ENCODE measurements around the gene ZNF223. TPM values are rescaled to one million over a fixed set of nuclear protein-coding genes. Genes with fewer than 3 reads are reported as not detected.

The ZNF223 gene
- total and polyA plus RNA-seq, 9 of the 15 experiments (the other 6 are each of a cell fraction or from before 2014, with no cell fraction given): 0.21 to 1.8 (median 0.71) TPM

DNA sequence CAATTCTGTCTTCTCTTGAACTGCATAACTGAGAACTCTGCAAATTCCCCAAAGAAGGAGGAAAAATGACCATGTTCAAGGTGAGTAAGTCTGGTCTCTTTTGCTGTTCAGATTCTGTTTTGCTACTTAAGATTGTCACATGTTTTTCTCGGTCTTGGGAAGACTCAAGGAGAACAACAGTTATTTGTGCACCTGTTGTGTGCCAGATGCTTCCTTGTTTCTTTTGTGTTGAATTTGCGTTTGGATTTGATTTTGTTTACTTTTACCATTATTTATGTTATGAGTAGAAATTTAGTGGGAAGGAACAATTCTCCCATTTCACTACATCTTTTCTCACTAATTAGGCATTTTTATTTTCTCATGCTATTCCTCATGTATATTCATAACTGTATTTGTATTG lies 24.5 kb downstream of the ZNF223 start:
- Histone ChIP-seq H3K79me2 (ENCODE audit: control insufficient read depth, insufficient read depth, low read length) (no peaks in the 10 kb centered on the region), H3K27ac (ENCODE audit: extremely low read depth, low read depth, low read length) (no peak overlapping the region), H4K20me1 (replicated peaks; ENCODE audit: control insufficient read depth, insufficient read depth, low read length) (no peaks in the 10 kb centered on the region), H3K27me3 (ENCODE audit: control insufficient read depth in 2 of 2, insufficient read depth in 2 of 2, low read length in 2 of 2) (no peaks in the 10 kb centered on the region), H3K9me1 (ENCODE audit: control insufficient read depth, insufficient read depth, low read length) (no peaks in the 10 kb centered on the region), H3K4me2 (ENCODE audit: insufficient read depth, low read length) (no peak overlapping the region), H3K4me1 (replicated peaks in 1 of 2; ENCODE audit: control insufficient read depth in 2 of 2, insufficient read depth in 2 of 2, low read length in 2 of 2) (peaks cover 0 to 4% of the 10 kb centered on the region in 2 experiments; a peak in 3 of 5 replicates), H3K36me3 (ENCODE audit: control insufficient read depth, insufficient read depth, low read length) (no peaks in the 10 kb centered on the region), H3K9ac (ENCODE audit: insufficient read depth in 1 of 2, low read depth in 2 of 2, low read length in 2 of 2) (no peak overlapping the region), H2AFZ (ENCODE audit: low read depth, low read length) (no peak overlapping the region), H3K4me3 (no peak overlapping the region), H3K9me3 (replicated peaks; ENCODE audit: control insufficient read depth, insufficient read depth, low read depth, low read length) (no peaks in the 10 kb centered on the region)
- in situ Hi-C loops (cut with MboI) (no loop called here), intact Hi-C loops (cut with micrococcal nuclease) (no loop called here)
- WGBS (ENCODE audit: insufficient coverage, low coverage, missing lambda C conversion rate): 5% methylated on average over 2 of the region's 2 CpGs
- no peak for FAIRE-seq
- ChIA-PET POLR2A (no interaction called here), CTCF (ENCODE audit: low intra/inter-chr PET ratio) (no interaction called here)
- no peak for DNase-seq (ENCODE audit: extremely low read depth in 1 of 4, low spot score in 3 of 4)
- no TSS peak for BruUV-seq (replicated peaks)
- ATAC-seq: no peak
- TF ChIP-seq, protein P1, sequence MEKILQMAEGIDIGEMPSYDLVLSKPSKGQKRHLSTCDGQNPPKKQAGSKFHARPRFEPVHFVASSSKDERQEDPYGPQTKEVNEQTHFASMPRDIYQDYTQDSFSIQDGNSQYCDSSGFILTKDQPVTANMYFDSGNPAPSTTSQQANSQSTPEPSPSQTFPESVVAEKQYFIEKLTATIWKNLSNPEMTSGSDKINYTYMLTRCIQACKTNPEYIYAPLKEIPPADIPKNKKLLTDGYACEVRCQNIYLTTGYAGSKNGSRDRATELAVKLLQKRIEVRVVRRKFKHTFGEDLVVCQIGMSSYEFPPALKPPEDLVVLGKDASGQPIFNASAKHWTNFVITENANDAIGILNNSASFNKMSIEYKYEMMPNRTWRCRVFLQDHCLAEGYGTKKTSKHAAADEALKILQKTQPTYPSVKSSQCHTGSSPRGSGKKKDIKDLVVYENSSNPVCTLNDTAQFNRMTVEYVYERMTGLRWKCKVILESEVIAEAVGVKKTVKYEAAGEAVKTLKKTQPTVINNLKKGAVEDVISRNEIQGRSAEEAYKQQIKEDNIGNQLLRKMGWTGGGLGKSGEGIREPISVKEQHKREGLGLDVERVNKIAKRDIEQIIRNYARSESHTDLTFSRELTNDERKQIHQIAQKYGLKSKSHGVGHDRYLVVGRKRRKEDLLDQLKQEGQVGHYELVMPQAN (IDR thresholded peaks at IDR 0.05; ENCODE audit: borderline replicate concordance): no peak
- TF ChIP-seq POLR2G (IDR thresholded peaks at IDR 0.05; ENCODE audit: low read depth, low read length) (no peak), MBD2 (IDR thresholded peaks at IDR 0.05; ENCODE audit: borderline replicate concordance, low read depth) (no peak), MXI1 (IDR thresholded peaks at IDR 0.05; ENCODE audit: low read depth, low read length) (no peak), SRF (CRISPR knock-in tag; IDR thresholded peaks at IDR 0.05) (no peak), FOXP1 (CRISPR knock-in tag; IDR thresholded peaks at IDR 0.05) (no peak), ATF1 (CRISPR knock-in tag; IDR thresholded peaks at IDR 0.05) (no peak), ATF1 (tag; IDR thresholded peaks at IDR 0.05) (no peak), ERF (CRISPR knock-in tag; IDR thresholded peaks at IDR 0.05) (no peak)
- TF ChIP-seq, protein P2, sequence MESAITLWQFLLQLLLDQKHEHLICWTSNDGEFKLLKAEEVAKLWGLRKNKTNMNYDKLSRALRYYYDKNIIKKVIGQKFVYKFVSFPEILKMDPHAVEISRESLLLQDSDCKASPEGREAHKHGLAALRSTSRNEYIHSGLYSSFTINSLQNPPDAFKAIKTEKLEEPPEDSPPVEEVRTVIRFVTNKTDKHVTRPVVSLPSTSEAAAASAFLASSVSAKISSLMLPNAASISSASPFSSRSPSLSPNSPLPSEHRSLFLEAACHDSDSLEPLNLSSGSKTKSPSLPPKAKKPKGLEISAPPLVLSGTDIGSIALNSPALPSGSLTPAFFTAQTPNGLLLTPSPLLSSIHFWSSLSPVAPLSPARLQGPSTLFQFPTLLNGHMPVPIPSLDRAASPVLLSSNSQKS (CRISPR knock-in tag; IDR thresholded peaks at IDR 0.05): no peak
- TF ChIP-seq, protein P3, sequence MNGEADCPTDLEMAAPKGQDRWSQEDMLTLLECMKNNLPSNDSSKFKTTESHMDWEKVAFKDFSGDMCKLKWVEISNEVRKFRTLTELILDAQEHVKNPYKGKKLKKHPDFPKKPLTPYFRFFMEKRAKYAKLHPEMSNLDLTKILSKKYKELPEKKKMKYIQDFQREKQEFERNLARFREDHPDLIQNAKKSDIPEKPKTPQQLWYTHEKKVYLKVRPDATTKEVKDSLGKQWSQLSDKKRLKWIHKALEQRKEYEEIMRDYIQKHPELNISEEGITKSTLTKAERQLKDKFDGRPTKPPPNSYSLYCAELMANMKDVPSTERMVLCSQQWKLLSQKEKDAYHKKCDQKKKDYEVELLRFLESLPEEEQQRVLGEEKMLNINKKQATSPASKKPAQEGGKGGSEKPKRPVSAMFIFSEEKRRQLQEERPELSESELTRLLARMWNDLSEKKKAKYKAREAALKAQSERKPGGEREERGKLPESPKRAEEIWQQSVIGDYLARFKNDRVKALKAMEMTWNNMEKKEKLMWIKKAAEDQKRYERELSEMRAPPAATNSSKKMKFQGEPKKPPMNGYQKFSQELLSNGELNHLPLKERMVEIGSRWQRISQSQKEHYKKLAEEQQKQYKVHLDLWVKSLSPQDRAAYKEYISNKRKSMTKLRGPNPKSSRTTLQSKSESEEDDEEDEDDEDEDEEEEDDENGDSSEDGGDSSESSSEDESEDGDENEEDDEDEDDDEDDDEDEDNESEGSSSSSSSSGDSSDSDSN (IDR thresholded peaks at IDR 0.05; ENCODE audit: borderline replicate concordance in 1 of 2, low read depth in 2 of 2, low read length in 2 of 2): no peak
- TF ChIP-seq, protein P4, sequence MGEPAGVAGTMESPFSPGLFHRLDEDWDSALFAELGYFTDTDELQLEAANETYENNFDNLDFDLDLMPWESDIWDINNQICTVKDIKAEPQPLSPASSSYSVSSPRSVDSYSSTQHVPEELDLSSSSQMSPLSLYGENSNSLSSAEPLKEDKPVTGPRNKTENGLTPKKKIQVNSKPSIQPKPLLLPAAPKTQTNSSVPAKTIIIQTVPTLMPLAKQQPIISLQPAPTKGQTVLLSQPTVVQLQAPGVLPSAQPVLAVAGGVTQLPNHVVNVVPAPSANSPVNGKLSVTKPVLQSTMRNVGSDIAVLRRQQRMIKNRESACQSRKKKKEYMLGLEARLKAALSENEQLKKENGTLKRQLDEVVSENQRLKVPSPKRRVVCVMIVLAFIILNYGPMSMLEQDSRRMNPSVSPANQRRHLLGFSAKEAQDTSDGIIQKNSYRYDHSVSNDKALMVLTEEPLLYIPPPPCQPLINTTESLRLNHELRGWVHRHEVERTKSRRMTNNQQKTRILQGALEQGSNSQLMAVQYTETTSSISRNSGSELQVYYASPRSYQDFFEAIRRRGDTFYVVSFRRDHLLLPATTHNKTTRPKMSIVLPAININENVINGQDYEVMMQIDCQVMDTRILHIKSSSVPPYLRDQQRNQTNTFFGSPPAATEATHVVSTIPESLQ (CRISPR knock-in tag; IDR thresholded peaks at IDR 0.05): no peak
